Daoy (cell line): Measurements from ENCODE around the gene NPEPPS. TPM values are rescaled to one million over a fixed set of nuclear protein-coding genes. Genes with fewer than 3 reads are reported as not detected.

Experiments
- DNase-seq: peaks from one replicate; pipeline ENCODE4 v3.0.0-alpha.2; 2015; ENCODE audit warnings: low read depth
- total RNA-seq: library from RNA; depleted of rRNA; stranded (reverse); fragments of >200 nt; shearing (Covaris generic); gene quantifications from 2 replicates; pipeline ENCODE4 v1.2.3, GENCODE V29; 2014

The NPEPPS gene
- total RNA-seq, 1 experiment from 2014 or later = 54.4 TPM

DNA sequence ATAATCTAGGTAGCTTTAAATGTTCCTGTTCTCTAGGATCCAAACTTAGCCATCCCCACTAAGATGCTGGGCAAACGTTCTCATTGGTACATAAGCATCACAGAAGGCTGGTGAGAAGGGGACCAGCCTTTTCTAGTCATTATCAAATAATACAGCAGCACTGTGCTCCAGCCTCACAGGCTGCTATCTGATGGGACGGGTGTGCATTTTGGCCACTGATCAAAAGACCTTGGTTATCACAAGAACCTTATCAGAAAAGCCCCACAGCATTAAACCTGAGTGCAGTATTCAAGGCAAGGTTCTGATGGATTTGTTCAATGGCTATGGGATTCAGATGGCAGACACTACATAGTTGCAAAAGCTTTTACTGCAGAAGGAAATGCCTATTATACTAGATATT is 99.7 kb downstream of the NPEPPS start:
- no peak for DNase-seq

DNA sequence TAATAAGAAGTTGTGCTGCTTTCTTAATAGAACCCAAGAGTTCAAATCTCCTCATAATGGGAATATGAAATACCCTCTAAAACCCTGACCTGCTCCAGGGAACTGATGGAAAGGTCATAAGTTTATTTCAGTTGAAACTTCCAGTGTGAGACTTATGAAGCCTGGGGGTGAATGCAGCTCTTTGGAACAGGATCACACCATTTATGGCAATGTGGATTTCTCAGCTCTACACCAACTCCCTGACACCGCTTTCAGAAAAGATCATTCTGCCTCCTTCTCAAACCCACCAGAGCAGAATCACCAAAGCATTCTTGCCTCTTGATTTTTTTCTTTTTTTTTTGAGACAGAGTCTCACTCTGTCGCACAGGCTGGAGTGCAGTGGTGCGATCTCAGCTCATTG is 102.1 kb downstream of the NPEPPS start:
- no peak for DNase-seq

DNA sequence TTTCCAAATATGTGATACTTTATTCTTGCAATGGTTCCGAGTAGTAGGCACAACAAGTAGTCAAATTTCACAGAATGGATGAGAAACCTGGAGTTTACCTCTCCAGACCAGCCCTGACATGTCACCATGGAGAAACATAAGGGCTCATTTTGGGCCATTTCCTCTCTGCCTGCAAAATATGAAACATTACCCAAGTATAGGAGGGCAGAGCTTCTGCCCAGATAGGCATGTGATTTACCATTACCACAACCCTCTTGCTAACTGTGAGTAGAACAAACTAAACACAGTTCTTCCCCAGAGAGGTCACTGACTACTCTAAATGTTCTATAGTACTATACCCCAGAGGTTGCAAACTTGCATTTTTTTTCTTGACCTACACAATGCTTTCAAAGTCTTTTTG is 103.1 kb downstream of the NPEPPS start:
- DNase-seq = no peak

DNA sequence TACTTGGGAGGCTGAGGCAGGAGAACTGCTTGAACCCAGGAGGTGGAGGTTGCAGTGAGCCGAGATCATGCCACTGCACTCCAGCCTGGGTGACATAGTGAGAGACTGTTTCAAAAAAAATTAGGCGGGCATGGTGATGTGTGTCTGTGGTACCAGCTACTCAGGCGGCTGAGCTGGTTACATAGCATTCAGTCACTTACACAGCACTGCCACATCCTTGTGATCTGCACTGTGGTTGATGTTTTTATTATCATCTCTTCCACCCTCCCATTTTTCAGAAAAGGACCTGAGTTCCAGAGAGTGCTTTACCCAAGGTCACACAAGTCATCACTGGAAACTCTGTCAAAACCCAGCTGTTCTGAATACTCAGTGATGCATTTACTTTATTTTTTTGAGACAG is 104.0 kb downstream of the NPEPPS start:
- DNase-seq = no peak

DNA sequence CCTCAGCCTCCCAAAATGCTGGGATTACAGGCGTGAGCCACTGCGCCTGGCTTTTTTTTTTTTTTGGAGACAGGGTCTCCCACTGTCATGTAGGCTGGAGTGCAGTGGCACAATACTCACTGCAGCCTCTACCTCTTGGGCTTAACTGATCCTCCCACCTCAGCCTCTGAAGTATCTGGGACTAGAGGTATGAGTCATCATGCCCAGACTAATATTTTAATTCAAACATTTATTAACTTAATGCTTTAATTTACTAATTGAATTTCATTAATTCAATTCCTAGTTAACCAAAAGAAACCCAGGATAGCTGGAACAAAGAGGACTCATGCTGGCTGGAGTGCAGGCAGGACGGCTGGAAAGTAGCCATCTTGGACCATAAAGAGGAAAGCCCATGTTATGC is 104.8 kb downstream of the NPEPPS start:
- DNase-seq = no peak

DNA sequence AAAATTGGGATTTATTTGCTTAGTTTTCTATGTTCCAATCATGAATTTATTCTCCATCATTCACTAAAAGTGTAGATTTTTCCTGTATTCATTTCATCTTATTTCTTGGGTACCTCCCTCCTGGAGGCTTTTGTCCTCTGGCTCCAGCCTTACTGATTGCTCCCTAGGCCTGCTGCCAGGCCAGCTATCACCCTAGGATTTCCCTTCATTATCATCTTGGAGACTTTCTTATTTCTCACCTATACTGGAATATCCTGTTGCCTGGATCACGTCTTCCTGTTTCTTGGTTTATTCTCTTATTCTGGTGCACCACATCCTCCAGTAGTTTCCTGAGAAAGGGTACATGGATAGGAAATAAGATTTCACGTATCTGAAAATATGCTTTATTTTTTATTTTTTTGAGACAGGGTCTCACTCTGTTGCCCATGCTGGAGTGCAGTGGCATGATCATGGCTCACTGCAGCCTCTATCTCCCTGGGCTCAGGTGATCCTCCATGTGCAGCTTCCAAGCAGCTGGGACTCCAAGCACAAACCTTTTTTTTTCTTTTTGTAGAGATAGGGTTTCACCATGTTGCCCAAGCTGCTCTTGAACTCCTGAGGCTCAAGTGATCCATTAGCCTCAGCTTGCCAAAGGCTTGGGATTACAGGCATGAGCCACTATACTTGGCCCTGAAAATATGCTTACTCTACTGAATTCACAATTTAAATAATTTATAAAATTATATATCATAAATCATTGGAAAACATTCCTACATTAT is 105.5 kb downstream of the NPEPPS start:
- no peak for DNase-seq

DNA sequence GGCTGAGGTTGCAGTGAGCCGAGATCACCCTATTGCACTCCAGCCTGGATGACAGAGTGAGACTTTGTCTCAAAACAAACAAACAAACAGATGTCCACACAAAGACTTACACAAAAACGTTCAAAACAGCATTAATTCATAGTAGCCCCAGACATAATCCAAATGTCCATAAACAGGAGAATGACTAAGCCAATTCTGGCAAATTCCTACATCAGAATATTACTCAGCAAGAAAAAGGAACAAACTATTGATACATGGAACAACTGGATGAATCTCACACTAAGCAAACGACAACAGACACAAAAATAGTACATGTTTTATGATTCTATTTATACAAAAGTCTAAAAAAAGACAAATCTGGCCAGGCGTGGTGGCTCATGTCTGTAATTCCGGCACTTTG is 108.0 kb downstream of the NPEPPS start:
- no peak for DNase-seq

DNA sequence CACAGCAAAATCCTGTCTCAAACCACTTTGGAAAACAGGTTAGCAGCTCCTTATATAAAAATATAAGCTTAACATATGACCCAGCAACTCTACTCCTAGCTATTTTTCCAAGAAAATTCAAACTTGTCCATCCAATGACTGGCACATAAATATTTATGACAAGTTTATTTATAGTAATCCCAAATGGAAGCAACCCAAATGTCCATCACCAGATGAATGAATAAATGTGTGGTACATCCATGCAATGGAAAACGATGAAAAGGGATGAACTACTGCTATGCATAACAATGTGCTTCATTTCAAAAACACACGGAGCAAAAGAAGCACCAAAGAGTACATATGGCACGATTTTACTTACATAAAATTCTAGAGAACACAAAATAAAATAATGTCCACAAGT is 109.2 kb downstream of the NPEPPS start:
- no peak for DNase-seq

DNA sequence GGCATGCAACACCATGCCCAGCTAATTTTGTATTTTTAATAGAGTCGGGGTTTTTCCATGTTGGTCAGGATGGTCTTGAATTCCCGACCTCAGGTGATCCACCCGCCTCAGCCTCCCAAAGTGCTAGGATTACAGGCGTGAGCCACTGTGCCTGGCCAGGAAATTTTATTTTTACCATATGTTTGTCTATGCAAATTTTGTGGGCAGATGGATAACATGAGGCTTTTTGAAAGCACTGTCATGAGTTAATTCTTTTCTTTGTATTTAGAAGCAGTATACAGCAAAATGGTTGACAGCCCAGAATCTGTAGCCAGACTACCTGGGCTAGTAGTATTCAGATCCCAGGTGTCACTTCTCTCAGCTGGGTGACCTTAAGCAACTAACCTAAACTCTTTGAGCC is 110.3 kb downstream of the NPEPPS start:
- no peak for DNase-seq

DNA sequence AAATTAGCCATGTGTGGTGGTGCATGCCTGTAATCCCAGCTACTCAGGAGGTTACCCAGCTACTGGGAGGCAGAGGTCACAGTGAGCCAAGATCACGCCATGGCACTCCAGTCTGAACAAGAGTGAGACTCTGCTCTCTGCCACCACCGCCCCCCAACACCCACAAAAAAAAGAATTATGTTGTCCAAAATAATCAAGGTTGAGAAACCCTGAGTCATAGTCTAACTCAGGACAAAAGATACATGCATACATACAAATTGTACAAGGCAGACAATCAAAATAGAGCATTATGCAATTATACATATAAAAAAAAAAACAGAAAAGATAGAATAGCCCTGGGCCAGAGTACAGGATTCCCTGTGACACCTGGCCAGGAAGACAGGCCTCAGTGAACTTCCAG is 112.2 kb downstream of the NPEPPS start:
- DNase-seq = no peak

DNA sequence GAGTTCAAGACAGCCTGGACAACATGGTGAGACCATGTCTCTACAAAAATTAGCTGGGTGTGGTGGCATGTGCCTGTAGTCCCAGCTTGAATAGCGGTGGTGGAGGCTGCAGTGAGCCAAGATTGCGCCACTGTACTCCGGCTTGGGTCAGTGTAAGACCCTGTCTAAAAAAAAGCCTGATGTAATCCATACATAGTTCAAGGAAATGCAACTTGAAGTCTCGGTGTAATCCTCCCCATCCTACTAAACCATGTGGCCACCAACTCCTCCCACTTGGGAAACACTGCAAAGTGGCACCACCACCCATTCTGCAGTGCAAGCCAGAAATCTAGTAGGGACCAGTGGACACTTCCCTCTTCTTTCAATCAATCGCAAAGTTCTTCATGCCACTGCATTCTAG is 113.4 kb downstream of the NPEPPS start:
- DNase-seq = no peak

DNA sequence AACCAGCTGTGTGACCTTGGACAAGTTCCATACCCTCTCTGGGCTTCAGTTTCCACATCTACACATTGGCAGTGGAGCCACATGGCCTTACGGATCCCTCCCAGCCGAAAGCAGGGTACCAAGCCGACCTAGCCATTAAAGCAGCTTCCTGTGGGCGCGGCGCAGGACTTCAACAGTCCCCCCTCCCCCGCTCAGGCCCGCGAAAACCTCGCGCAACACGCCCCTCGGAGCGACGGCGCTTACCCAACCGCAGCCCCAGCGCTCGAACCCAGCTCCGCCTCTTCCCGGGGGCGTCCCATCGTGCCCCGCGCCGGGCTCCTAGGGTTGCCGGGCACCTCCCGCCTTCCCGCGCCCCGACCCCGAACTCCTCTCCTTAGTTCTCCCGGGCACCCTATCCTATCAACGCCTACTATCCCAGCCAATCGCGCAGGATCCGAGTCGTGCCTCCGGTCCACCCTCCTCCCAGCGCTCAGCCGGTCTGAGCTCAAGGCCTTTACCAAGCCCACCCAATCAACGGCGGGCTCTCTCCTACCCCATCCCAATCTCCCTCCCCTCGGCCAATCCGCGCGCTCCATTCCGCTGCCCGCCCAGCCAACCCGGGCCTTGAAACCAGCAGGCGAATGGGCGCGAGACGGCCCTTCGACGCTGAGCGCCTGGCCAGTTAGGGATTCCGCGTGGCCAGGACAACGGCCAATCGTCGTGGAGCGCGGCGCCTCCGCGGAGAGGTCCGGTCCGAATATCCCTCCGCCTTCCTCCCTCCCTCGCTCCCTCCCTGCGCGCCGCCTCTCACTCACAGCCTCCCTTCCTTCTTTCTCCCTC is 118.5 kb downstream of the NPEPPS start, which contains the start of gene KPNB1:
Gene KPNB1 (plus strand): TSS at position 767 of the 819 bp plus-strand sequence. CDS start 326 bp downstream, outside the sequence.
- DNase-seq = peak; percentile 100

DNA sequence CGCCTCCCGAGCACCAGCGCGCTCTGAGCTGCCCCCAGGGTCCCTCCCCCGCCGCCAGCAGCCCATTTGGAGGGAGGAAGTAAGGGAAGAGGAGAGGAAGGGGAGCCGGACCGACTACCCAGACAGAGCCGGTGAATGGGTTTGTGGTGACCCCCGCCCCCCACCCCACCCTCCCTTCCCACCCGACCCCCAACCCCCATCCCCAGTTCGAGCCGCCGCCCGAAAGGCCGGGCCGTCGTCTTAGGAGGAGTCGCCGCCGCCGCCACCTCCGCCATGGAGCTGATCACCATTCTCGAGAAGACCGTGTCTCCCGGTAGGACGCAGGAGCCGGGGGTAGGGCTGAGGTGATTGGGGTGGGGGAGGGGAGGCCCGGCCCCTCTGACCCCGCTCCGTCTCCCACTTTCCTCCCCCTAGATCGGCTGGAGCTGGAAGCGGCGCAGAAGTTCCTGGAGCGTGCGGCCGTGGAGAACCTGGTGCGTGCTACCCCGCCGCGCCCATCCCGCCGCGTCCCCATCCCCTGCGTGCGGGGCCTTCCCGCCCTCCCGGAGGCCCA is 119.1 kb downstream of the NPEPPS start:
- no peak for DNase-seq

DNA sequence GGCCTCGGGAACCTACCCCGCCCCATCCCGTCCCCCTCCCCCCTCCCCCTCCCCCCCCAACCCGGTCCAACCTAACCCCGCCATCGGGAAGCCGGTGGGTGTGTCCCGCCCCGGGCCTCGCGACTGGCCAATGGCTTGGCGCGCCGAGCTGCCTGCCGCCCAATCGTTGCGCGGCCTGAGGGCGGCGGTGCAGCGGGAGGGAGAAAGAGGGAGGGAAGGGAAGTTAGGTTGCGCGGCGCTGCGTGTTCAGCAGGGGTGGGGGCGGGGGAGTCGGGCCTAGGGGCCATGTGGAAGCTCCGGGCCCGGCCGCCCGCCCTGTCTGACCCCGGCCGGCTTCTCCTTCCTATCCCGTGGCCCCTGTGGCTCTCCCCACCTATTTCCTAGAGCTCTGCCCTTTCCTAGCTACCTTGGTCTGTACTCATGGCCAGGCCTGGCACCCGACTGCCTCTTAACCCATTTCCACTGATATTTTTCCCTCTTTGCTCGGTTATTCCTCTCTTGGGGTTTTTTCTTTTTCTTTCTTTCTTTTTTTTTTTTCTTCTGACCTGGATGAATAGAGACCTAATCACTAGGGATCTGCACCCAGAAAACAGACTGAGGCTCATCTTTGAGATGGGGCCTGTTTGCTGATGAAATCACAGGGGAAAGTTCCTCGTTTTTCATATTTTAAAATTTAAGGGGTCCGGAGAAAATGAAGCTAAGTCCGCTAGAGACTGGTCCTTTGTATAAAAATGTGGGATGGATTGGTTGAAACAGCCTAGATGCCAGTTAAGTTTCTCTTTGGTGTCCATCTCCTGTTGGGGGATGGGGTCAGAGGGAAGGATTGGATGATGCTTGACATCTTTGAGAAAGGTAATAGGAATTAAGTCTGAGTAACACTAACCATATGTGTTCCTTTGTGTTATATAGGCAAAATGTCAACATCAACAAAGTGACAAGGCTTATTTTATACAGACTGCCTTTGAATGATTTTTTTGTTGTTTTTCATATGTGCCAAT is 119.9 kb downstream of the NPEPPS start:
- peak; percentile 99 for DNase-seq

DNA sequence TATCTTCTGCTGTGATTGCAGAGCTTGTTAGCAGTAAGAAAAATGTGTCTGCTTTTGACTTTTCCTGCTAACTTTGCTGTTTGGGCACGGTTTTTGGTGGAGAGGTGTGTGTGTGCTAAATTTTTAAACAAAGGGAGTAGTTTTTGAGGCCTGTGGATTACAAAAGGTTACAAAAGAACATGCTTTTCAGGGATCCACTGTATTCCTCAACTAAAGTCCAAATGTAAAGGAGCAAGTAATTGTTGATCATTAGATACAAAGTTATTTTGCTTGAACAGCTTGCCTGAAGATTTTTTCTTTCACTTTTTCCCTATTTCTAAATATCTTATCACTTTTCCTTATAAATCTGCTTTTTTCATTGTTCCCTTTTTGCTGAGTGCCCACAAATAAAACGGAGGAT is 120.8 kb downstream of the NPEPPS start:
- no peak for DNase-seq

DNA sequence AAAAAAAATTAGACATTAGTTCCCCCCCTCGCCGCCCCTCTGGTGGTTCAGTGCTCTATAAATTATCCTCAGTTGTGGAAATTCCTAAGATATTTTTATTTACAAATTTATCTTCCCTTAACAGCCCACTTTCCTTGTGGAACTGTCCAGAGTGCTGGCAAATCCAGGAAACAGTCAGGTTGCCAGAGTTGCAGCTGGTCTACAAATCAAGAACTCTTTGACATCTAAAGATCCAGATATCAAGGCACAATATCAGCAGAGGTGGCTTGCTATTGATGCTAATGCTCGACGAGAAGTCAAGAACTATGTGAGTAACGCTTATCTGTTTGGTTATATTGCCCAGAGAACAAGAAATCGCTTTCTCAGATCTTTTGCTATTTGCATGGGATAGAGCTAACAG is 121.7 kb downstream of the NPEPPS start:
- DNase-seq = no peak

DNA sequence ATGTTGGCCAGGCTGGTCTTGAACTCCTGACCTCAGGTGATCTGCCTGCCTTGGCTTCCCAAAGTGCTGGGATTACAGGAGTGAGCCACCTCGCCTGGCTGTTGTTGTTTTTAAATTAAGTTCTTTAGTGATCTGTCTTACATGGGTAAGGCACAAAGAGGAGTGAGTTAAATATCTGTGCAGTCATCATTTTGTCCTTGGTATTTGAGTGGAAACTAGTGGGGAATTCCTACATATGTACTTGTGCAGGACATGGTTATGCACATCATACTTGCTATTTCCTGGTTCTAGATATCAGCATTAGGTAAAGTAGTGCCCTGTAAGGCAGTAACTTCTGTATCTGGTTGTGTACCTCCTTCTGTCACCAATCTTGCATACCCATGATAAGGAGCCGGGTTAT is 122.5 kb downstream of the NPEPPS start:
- no peak for DNase-seq

DNA sequence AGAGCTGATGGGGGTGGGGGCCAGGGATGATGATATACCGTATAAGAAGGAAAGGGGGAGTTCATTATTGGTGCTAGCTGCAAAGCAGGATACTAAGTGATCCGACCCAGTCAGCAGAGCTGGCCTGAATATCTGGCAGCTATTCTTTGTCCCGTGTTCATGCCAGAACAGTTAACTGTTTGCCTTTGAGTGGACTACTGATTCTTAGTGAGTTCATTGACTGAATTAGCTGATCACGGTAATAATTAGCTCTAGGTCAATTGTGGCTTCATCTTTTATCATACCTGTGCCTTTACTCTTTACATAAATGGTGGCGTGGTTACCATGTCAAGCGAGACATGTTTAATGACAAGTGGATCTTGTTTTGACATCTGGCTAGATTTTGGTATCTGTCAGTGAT is 124.1 kb downstream of the NPEPPS start:
- no peak for DNase-seq

DNA sequence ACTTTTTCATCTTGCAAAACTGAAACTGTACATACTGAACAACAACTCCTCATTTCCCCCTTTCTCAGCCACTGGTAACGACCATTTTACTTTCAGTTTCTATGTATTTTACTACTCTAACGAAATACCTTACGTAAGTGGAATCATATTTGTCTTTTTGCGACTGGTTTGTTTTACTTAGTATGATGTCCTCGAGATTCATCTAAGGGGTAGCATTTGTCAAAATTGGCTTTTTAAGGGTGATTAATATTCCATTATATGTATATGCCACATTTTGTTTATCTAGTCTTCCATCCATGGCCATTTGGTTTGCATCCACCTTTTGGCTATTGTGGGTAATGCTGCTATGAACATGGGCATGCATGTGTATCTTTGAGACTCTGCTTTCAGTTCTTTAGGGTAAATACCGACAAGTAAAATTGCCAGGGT is 129.2 kb downstream of the NPEPPS start:
- DNase-seq = no peak

DNA sequence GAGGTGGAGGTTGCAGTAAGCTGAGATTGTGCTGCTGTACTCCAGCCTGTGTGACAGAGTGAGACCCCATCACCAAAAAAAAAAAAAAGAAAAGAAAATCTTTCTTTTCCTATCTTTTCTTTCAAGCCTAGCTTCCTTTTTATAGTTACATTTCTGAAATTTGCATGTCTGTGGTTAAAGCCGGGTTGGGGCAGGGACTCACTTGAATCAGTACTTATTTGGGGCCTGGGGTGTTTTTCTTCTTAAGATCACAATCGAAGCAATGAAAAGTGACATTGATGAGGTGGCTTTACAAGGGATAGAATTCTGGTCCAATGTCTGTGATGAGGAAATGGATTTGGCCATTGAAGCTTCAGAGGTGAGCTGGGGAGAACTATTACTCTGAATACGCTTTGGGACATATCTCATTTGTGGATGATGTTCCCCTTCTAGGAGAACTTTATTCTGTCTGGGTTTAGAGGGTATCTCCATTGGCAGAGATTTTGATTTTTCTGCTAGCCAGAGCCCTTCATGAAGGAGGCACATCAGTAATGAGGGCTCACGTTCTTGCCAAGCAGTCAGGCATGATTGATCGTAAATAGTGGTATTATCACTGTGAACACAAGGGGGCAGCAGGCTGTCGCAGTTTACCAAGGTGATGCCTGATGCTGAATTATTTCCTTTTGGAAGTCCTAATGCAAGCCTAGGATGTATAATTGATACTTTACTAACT is 133.2 kb downstream of the NPEPPS start:
- peak; percentile 62 for DNase-seq

DNA sequence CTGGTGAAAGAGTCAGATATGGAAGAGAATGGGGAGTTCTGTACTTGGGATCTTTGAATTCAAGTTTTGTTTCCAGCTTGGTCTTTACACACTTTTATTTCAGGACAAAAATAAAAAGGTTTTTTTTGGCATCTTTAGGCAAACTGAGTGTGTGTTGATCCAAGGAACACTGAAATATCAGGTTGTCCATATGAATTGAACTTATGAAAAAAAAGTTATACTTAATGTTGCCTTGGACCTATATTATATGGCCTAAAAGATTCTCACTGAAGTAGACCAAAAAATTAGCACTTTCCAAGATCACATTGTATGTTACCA is 133.7 kb downstream of the NPEPPS start:
- DNase-seq = no peak
